SU-DHL-6 (cell line): ENCODE measurements around the gene GPR108.

ENCODE experiments used
- EZH2phosphoT487 ChIP-seq: fragments of 200-600 bp; sonication (generic), shearing (Covaris generic); conservative IDR thresholded peaks from 2 replicates; pipeline ENCODE4 v1.6.1; 2018; ENCODE audit warnings: mild to moderate bottlenecking, antibody characterized with exemption, low read length, moderate library complexity, mixed read lengths
- TF ChIP-seq, protein P1 (sequence below): fragments of 200-600 bp; sonication (generic); IDR thresholded peaks from one replicate; pipeline ENCODE4 v1.5.1; 2017; ENCODE audit warnings: antibody characterized with exemption, mild to moderate bottlenecking, low read length, moderate library complexity; ENCODE audit not compliant: insufficient read depth, poor library complexity, severe bottlenecking

DNA sequence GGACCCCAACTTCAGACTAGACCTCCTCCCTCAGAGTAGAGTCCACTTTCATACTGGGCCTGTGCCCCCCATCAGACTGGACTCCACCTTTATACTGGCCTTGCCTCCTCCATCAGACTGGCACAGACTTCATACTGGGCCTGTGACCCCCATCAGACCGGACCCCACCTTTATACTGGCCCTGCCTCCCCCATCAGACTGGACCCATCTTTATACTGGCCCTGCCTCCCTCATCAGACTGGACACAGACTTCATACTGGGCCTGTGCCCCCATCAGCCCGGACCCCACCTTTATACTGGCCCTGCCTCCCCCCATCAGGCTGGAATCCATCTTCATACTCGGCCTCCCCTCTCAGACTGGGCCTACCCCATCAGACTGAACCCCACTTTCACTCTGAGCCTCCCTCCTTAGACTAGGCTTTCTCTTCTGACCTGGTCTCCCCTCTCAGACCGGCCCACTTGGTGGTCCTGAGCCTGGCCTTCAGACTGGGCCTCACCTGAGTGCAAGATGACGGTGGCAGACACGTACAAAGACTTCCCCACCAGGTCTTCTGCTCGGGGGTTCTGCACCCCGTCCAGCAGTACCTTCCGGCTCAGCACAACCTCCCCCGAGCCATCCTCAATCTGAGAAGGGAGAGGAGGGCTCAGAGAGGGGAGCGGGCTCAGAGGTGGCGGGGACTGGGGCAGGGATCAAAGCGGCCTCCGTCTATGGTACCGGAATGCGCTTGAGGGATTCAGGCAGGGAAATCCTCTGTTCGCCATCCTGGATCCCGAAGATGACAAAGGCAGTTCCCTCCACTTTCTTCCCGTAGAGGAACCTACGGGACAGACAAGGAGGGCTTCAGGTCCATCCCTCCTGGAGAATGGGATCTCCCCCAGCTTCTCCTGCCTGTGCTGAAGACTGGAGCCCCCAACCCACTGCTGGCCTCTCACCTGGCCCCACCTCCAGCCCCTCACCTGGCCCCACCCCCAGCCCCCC, 24.4 kb downstream of the GPR108 start:
- TF ChIP-seq, protein P1, sequence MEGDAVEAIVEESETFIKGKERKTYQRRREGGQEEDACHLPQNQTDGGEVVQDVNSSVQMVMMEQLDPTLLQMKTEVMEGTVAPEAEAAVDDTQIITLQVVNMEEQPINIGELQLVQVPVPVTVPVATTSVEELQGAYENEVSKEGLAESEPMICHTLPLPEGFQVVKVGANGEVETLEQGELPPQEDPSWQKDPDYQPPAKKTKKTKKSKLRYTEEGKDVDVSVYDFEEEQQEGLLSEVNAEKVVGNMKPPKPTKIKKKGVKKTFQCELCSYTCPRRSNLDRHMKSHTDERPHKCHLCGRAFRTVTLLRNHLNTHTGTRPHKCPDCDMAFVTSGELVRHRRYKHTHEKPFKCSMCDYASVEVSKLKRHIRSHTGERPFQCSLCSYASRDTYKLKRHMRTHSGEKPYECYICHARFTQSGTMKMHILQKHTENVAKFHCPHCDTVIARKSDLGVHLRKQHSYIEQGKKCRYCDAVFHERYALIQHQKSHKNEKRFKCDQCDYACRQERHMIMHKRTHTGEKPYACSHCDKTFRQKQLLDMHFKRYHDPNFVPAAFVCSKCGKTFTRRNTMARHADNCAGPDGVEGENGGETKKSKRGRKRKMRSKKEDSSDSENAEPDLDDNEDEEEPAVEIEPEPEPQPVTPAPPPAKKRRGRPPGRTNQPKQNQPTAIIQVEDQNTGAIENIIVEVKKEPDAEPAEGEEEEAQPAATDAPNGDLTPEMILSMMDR, result no peak
- no peak for TF ChIP-seq EZH2phosphoT487
